A673 (cell line): Measurements from ENCODE around the gene GPR158. TPM values are rescaled to one million over a fixed set of nuclear protein-coding genes. Genes with fewer than 3 reads are reported as not detected.

Source experiments
- Bru-seq: library from RNA; stranded (reverse); fragments of 400-500 nt; gene quantifications from one replicate; lab custom pipeline; 2021; lab: Mats Ljungman, UMichigan
- BruChase-seq, 2 experiments: library from RNA; stranded (reverse); fragments of 400-500 nt; gene quantifications; one replicate each; lab custom pipeline; 2021; lab: Mats Ljungman, UMichigan
- BruUV-seq: library from RNA; stranded (reverse); fragments of 400-500 nt; replicated peaks from 2 replicates; lab custom pipeline; 2021; lab: Mats Ljungman, UMichigan
- CTCF ChIA-PET: fragments of 300-600 bp; sonication (Branson Sonifier 250); formaldehyde crosslinking; loops from one replicate; lab custom pipeline; 2022; ENCODE audit warnings: antibody characterized with exemption; lab: Charles Lee
- POLR2A ChIA-PET: fragments of 300-600 bp; sonication (Branson Sonifier 250); formaldehyde crosslinking; loops from one replicate; lab custom pipeline; 2022; ENCODE audit warnings: antibody characterized with exemption; ENCODE audit not compliant: low non-redundant PET; lab: Charles Lee
- DNase-seq: peaks from one replicate; pipeline ENCODE4 v3.0.0-alpha.2; 2015; ENCODE audit warnings: low spot score
- H3K27ac ChIP-seq: fragments of 200-600 bp; sonication (generic); 2 replicates; pipeline ENCODE4 v1.5.1; 2016; ENCODE audit warnings: mixed run types, low read depth, mild to moderate bottlenecking, mixed read lengths, antibody characterized with exemption, low read length; ENCODE audit not compliant: poor library complexity, severe bottlenecking
- H3K27me3 ChIP-seq: fragments of 200-600 bp; sonication (generic); replicated peaks from 2 replicates; pipeline ENCODE4 v1.6.1; 2017; ENCODE audit warnings: mixed run types, low read depth, mild to moderate bottlenecking, mixed read lengths, antibody characterized with exemption, low read length; ENCODE audit not compliant: insufficient read depth, poor library complexity
- H3K36me3 ChIP-seq: fragments of 200-600 bp; sonication (generic); 2 replicates; pipeline ENCODE4 v1.6.1; 2016; ENCODE audit warnings: mixed run types, mild to moderate bottlenecking, mixed read lengths, antibody characterized with exemption, low read length; ENCODE audit not compliant: insufficient read depth, poor library complexity, severe bottlenecking
- H3K4me1 ChIP-seq: fragments of 200-600 bp; sonication (generic); 2 replicates; pipeline ENCODE4 v1.6.1; 2017; ENCODE audit warnings: mixed run types, mild to moderate bottlenecking, mixed read lengths, antibody characterized with exemption, low read length; ENCODE audit not compliant: insufficient read depth, poor library complexity, severe bottlenecking
- H3K4me3 ChIP-seq: fragments of 200-600 bp; sonication (generic); 2 replicates; pipeline ENCODE4 v1.5.1; 2016; ENCODE audit warnings: low read depth, mixed run types, mild to moderate bottlenecking, mixed read lengths, low read length; ENCODE audit not compliant: poor library complexity, severe bottlenecking
- H3K9me3 ChIP-seq: fragments of 200-600 bp; sonication (generic); 2 replicates; pipeline ENCODE4 v1.6.1; 2016; ENCODE audit warnings: mixed run types, low read depth, mild to moderate bottlenecking, mixed read lengths, antibody characterized with exemption, low read length; ENCODE audit not compliant: poor library complexity, severe bottlenecking
- CTCF ChIP-seq: fragments of 300-800, 200-600 bp; sonication (generic); conservative IDR thresholded peaks from 2 replicates; pipeline ENCODE4 v1.5.1; 2017; ENCODE audit warnings: low read depth, mild to moderate bottlenecking, antibody characterized with exemption, low read length, moderate library complexity, mixed read lengths
- EZH2 ChIP-seq: fragments of 200-600 bp; sonication (generic); IDR thresholded peaks from 2 replicates; pipeline ENCODE4 v1.6.1; 2017; ENCODE audit warnings: borderline replicate concordance, low read depth, mild to moderate bottlenecking, mixed read lengths, antibody characterized with exemption, low read length; ENCODE audit not compliant: poor library complexity, severe bottlenecking
- intact Hi-C: fragments of 100-400 bp; cut with micrococcal nuclease; formaldehyde crosslinking; loops from one replicate; pipeline ENCODE4 v1.10.0; 2022; ENCODE audit not compliant: unreplicated experiment
- long read RNA-seq: library from polyadenylated mRNA; stranded (forward); transcript quantifications from one replicate; pipeline ENCODE4 v2.0.0, GENCODE V29; 2022
- total RNA-seq: library from RNA; stranded (reverse); gene quantifications from 2 replicates; pipeline ENCODE4 v1.2.3, GENCODE V29; 2021

The GPR158 gene
- total RNA-seq = not detected in 2 replicates
- percentile 7 among the genes with signal in this experiment for Bru-seq, nascent RNA
- BruChase-seq, experiment 1, labeled RNA remaining after a 2-hour chase = percentile 7 among the genes with signal in this experiment
- BruChase-seq, experiment 2, labeled RNA remaining after a 6-hour chase = percentile 7 among the genes with signal in this experiment
- long read RNA-seq = 0 reads

DNA sequence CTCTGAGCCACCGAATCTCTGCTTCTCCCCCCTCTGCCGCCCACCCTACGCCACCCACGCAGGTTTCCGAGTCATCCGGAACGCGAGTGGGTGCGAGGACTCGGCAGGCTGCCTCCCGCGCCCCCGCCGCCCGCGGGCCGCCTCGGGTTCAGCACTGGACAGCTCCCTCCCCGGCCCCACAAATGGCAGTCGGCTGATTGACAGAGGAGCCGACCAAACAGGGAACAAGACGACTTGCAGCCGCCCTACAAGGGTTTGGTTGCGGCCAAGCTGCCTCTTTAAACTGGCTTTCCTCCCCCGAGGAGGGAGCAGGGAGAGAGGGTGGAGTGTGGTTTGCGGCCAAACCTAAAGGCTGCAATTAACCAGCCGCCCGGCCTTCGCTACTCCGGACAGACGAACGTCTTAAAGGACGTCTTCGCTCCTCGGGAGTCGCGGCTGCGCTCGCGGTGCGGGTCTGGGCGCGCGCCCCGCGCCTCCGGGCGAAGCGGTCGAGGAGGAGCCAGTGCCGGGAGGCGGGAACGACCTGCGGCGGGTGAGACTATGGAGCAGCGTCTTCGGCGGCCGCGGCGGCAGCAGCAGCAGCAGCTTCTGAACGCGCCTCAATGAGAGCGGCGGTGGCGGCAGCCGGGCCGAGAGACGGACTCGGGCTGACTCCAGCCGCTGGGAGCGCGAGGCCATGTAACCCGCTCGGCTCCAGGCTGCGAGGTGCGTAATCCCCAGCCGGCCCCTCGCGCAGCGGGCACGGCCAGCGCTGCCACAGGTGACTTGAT is at the start of gene GPR158:
GPR158 (plus strand) TSS at position 541 of the 770 bp plus-strand sequence. CDS start 420 bp downstream, outside the sequence.
- ChIA-PET CTCF (no interaction called here), POLR2A (interaction anchor here (0.6 kb wide), 1 partner anchor 1187 kb away, joined by 3 read pairs; no protein-coding TSS in a partner anchor)
- peaks cover 13% of the 10 kb centered on the region for H3K4me1 ChIP-seq
- H3K27ac ChIP-seq = no peak within 1 kb of the TSS
- H3K9me3 ChIP-seq = no peaks in the 10 kb centered on the region
- BruUV-seq = no TSS peak
- no peak for TF ChIP-seq CTCF
- no peak for TF ChIP-seq EZH2
- no peaks in the 10 kb centered on the region for H3K36me3 ChIP-seq
- intact Hi-C loops = no loop called here
- H3K4me3 ChIP-seq = peak within 1 kb of the TSS; percentile 52
- H3K27me3 ChIP-seq = peaks cover 88% of the 10 kb centered on the region
- DNase-seq = peak; percentile 95

DNA sequence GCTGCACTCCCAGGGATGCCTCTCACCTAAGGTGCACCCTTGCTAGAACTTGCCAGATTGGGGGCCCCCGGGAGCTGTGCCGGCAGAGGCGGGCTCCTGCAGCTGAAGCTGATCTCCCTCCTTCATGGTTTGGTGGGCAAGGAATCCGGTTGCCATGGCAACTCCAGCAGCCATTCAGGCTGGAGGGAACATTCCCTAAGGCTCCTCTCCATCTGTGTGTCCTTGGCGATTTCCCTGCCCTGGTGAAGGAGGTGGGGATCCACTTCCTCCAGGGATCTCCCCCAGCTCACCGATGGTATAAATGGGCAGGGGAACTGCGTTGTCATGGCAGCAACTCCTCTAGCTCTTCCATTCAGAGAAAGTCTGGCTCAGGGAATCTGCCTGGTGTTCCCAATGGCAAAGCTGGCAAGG is 49.6 kb upstream of the GPR158 start:
- no TSS peak for BruUV-seq
- Histone ChIP-seq H3K27ac (no peak overlapping the region), H3K9me3 (no peaks in the 10 kb centered on the region), H3K36me3 (no peaks in the 10 kb centered on the region), H3K4me1 (no peaks in the 10 kb centered on the region), H3K27me3 (peaks cover 3% of the 10 kb centered on the region), H3K4me3 (no peak overlapping the region)
- DNase-seq = no peak
- ChIA-PET CTCF (no interaction called here), POLR2A (no interaction called here)
- no peak for TF ChIP-seq EZH2
- intact Hi-C loops = no loop called here

GRCh38 chr10:25129592-25129991 is 45.2 kb upstream of the GPR158 start:
- POLR2A ChIA-PET = no interaction called here
- Histone ChIP-seq H3K4me1 (no peaks in the 10 kb centered on the region), H3K4me3 (no peak overlapping the region), H3K36me3 (no peaks in the 10 kb centered on the region), H3K9me3 (no peaks in the 10 kb centered on the region), H3K27me3 (peaks cover 3% of the 10 kb centered on the region), H3K27ac (no peak overlapping the region)
- BruUV-seq = no TSS peak
- no peak for DNase-seq
- CTCF ChIA-PET = no interaction called here
- TF ChIP-seq EZH2 = no peak
- TF ChIP-seq CTCF = no peak
- intact Hi-C loops = no loop called here
